H9 (cell line): ENCODE measurements around the gene KCNIP4. TPM values are rescaled to one million over a fixed set of nuclear protein-coding genes. Genes with fewer than 3 reads are reported as not detected.

ENCODE experiments used
- DNase-seq: peaks from one replicate; pipeline ENCODE4 v3.0.0-alpha.2; 2017
- H2AFZ ChIP-seq: one replicate; pipeline ENCODE4 v1.6.1; 2013; ENCODE audit warnings: mild to moderate bottlenecking, low read length, control low read depth, moderate library complexity
- H2AK5ac ChIP-seq: 2 replicates; pipeline ENCODE4 v1.6.1; 2013; ENCODE audit warnings: low read length, control low read depth, mixed read lengths; ENCODE audit not compliant: insufficient read length
- H2BK120ac ChIP-seq: one replicate; pipeline ENCODE4 v1.6.1; 2013; ENCODE audit warnings: low read depth, mild to moderate bottlenecking, low read length, control low read depth, inconsistent platforms; ENCODE audit not compliant: poor library complexity, severe bottlenecking
- H2BK12ac ChIP-seq: 2 replicates; pipeline ENCODE4 v1.6.1; 2013; ENCODE audit warnings: low read length, control low read depth, mixed read lengths, low read depth; ENCODE audit not compliant: insufficient read length
- H2BK15ac ChIP-seq: 2 replicates; pipeline ENCODE4 v1.6.1; 2013; ENCODE audit warnings: low read depth, low read length, control low read depth
- H2BK20ac ChIP-seq: one replicate; pipeline ENCODE4 v1.6.1; 2013; ENCODE audit warnings: low read depth, mild to moderate bottlenecking, low read length, control low read depth, inconsistent platforms; ENCODE audit not compliant: poor library complexity, severe bottlenecking
- H2BK5ac ChIP-seq: 2 replicates; pipeline ENCODE4 v1.6.1; 2013; ENCODE audit warnings: low read length, control low read depth, mixed read lengths; ENCODE audit not compliant: insufficient read length
- H3K14ac ChIP-seq: 2 replicates; pipeline ENCODE4 v1.6.1; 2013; ENCODE audit warnings: low read length, control low read depth; ENCODE audit not compliant: insufficient read depth
- H3K18ac ChIP-seq: 2 replicates; pipeline ENCODE4 v1.6.1; 2013; ENCODE audit warnings: low read depth, mild to moderate bottlenecking, mixed read lengths, low read length, control low read depth; ENCODE audit not compliant: insufficient read length
- H3K23ac ChIP-seq: 2 replicates; pipeline ENCODE4 v1.6.1; 2013; ENCODE audit warnings: low read length, control low read depth, mixed read lengths, low read depth; ENCODE audit not compliant: insufficient read length
- H3K23me2 ChIP-seq: 2 replicates; pipeline ENCODE4 v1.6.1; 2013; ENCODE audit warnings: low read depth, mild to moderate bottlenecking, mixed read lengths, low read length, control low read depth; ENCODE audit not compliant: insufficient read length, poor library complexity, severe bottlenecking
- H3K27ac ChIP-seq: 2 replicates; pipeline ENCODE4 v1.5.1; 2013; ENCODE audit warnings: low read length, control low read depth, mixed read lengths, low read depth; ENCODE audit not compliant: insufficient read length
- H3K27me3 ChIP-seq: 2 replicates; pipeline ENCODE4 v1.6.1; 2013; ENCODE audit warnings: low read length, control low read depth, inconsistent platforms; ENCODE audit not compliant: insufficient read depth
- H3K4ac ChIP-seq: 2 replicates; pipeline ENCODE4 v1.6.1; 2013; ENCODE audit warnings: low read depth, mild to moderate bottlenecking, control low read depth, inconsistent platforms, low read length, moderate library complexity
- H3K4me1 ChIP-seq: 2 replicates; pipeline ENCODE4 v1.6.1; 2013; ENCODE audit warnings: low read length, control low read depth, inconsistent platforms; ENCODE audit not compliant: insufficient read depth
- H3K4me2 ChIP-seq: 2 replicates; pipeline ENCODE4 v1.6.1; 2013; ENCODE audit warnings: low read length, control low read depth, mixed read lengths; ENCODE audit not compliant: insufficient read length, insufficient read depth
- H3K56ac ChIP-seq: 2 replicates; pipeline ENCODE4 v1.6.1; 2013; ENCODE audit warnings: low read depth, mild to moderate bottlenecking, mixed read lengths, low read length, control low read depth; ENCODE audit not compliant: insufficient read length
- H3K79me1 ChIP-seq: 2 replicates; pipeline ENCODE4 v1.6.1; 2013; ENCODE audit warnings: low read depth, mild to moderate bottlenecking, moderate library complexity, low read length, control low read depth, inconsistent platforms; ENCODE audit not compliant: insufficient read depth, poor library complexity, severe bottlenecking
- H3K79me2 ChIP-seq: 2 replicates; pipeline ENCODE4 v1.6.1; 2013; ENCODE audit warnings: low read length, control low read depth, inconsistent platforms; ENCODE audit not compliant: insufficient read depth
- H3K9ac ChIP-seq: 2 replicates; pipeline ENCODE4 v1.6.1; 2013; ENCODE audit warnings: low read length, control low read depth, mixed read lengths; ENCODE audit not compliant: insufficient read length; ENCODE audit errors: extremely low read depth
- H3K9me3 ChIP-seq: one replicate; pipeline ENCODE4 v1.6.1; 2013; ENCODE audit warnings: low read depth, low read length, inconsistent platforms; ENCODE audit not compliant: control insufficient read depth
- H3T11ph ChIP-seq: one replicate; pipeline ENCODE4 v1.6.1; 2013; ENCODE audit warnings: mild to moderate bottlenecking, low read length, control low read depth, inconsistent platforms
- H4K20me1 ChIP-seq: one replicate; pipeline ENCODE4 v1.6.1; 2013; ENCODE audit not compliant: control insufficient read depth, insufficient read length, insufficient read depth
- H4K5ac ChIP-seq: 2 replicates; pipeline ENCODE4 v1.6.1; 2013; ENCODE audit warnings: low read depth, mild to moderate bottlenecking, mixed read lengths, low read length, control low read depth; ENCODE audit not compliant: insufficient read length
- H4K8ac ChIP-seq: replicated peaks from 2 replicates; pipeline ENCODE4 v1.6.1; 2013; ENCODE audit warnings: low read length, control low read depth, mixed read lengths, low read depth; ENCODE audit not compliant: insufficient read length
- H4K91ac ChIP-seq: 2 replicates; pipeline ENCODE4 v1.6.1; 2013; ENCODE audit warnings: low read depth, mild to moderate bottlenecking, moderate library complexity, mixed read lengths, low read length, control low read depth; ENCODE audit not compliant: insufficient read length
- H3K27ac Mint-ChIP-seq, 3 experiments: 2 replicates in 2 of 3; 3 replicates in 1 of 3; pipeline ENCODE4 v1.8.0; 2020 to 2021; ENCODE audit warnings: mixed read lengths in 3 of 3, mild to moderate bottlenecking in 1 of 3, moderate library complexity in 1 of 3
- H3K27me3 Mint-ChIP-seq: 2 replicates; pipeline ENCODE4 v1.8.0; 2021; ENCODE audit warnings: low read depth, mild to moderate bottlenecking, moderate library complexity, mixed read lengths
- H3K36me3 Mint-ChIP-seq, 3 experiments: 2 replicates in 2 of 3; 3 replicates in 1 of 3; pipeline ENCODE4 v1.8.0; 2020 to 2021; ENCODE audit warnings: low read depth in 3 of 3, mixed read lengths in 3 of 3; ENCODE audit not compliant: insufficient read depth in 1 of 3
- H3K4me1 Mint-ChIP-seq, 2 experiments: 2 replicates each; pipeline ENCODE4 v1.8.0; 2020; ENCODE audit warnings: mixed read lengths in 2 of 2
- H3K4me3 Mint-ChIP-seq, 2 experiments: 2 replicates in 1 of 2; 3 replicates in 1 of 2; pipeline ENCODE4 v1.8.0; 2020 to 2021; ENCODE audit warnings: mild to moderate bottlenecking in 2 of 2, mixed read lengths in 2 of 2, moderate library complexity in 1 of 2
- H3K9me3 Mint-ChIP-seq, 2 experiments: 2 replicates in 1 of 2; 3 replicates in 1 of 2; pipeline ENCODE4 v1.8.0; 2020; ENCODE audit warnings: mild to moderate bottlenecking in 2 of 2, mixed read lengths in 2 of 2, moderate library complexity in 1 of 2
- CTCF ChIP-seq: fragments of 200-600 bp; sonication (generic); conservative IDR thresholded peaks from 3 replicates; pipeline ENCODE4 v1.8.0; 2021; ENCODE audit warnings: antibody characterized with exemption, mild to moderate bottlenecking
- WGBS: extraction: QIAGEN DNeasy Blood & Tissue Kit; methylation state at CpG from one replicate; pipeline ENCODE4 v1.1.7; 2013; ENCODE audit warnings: missing lambda C conversion rate, low lambda C conversion rate, mixed read lengths; ENCODE audit not compliant: insufficient read length; ENCODE audit errors: extremely low coverage; 5-methylcytosine and 5-hydroxymethylcytosine counted together
- total RNA-seq: library from RNA; stranded (reverse); gene quantifications from 2 replicates; pipeline ENCODE4 v1.2.1, GENCODE V29; 2021

Gene KCNIP4
- total RNA-seq, 1 experiment from 2014 or later: not detected

GRCh38 chr4:21898101-21898500, 50.5 kb downstream of the KCNIP4 start:
- Histone ChIP-seq H4K20me1 (no peaks in the 10 kb centered on the region), H3K18ac (no peak overlapping the region), H3K4me2 (no peak overlapping the region), H3K23me2 (no peaks in the 10 kb centered on the region), H3K79me2 (no peaks in the 10 kb centered on the region), H2BK12ac (no peak overlapping the region), H3K56ac (no peak overlapping the region), H2BK120ac (no peak overlapping the region), H3K27ac (no peak overlapping the region), H3K79me1 (no peaks in the 10 kb centered on the region), H3K27me3 (no peaks in the 10 kb centered on the region), H2AK5ac (no peak overlapping the region), H4K91ac (no peak overlapping the region), H2BK20ac (no peak overlapping the region), H4K8ac (no peak overlapping the region), H2AFZ (no peak overlapping the region), H3K14ac (no peak overlapping the region), H3K4ac (no peak overlapping the region), H3K23ac (no peak overlapping the region), H3K9me3 (peaks cover 12% of the 10 kb centered on the region), H4K5ac (no peak overlapping the region), H3K4me1 (no peaks in the 10 kb centered on the region), H2BK15ac (0 out of 2 replicates have a peak overlapping the region, but pooled peaks have one; percentile 24), H3K9ac (no peak overlapping the region), H3T11ph (no peak overlapping the region), H2BK5ac (no peak overlapping the region)
- Mint-ChIP-seq H3K36me3 (peaks cover 0 to 6% (median 3%) of the 10 kb centered on the region in 3 experiments; a peak in 2 of 7 replicates), H3K4me1 (no peaks in the 10 kb centered on the region), H3K27ac (no peak overlapping the region; a peak in 1 of 7 replicates), H3K4me3 (no peak overlapping the region), H3K27me3 (no peaks in the 10 kb centered on the region), H3K9me3 (peaks cover 12 to 15% of the 10 kb centered on the region in 2 experiments; a peak in 4 of 5 replicates)
- no CpG with 5 or more reads among the region's 2 CpGs for WGBS
- DNase-seq: no peak
- no peak for TF ChIP-seq CTCF
